B cell (primary cell): ENCODE measurements around the gene FSCB. TPM values are rescaled to one million over a fixed set of nuclear protein-coding genes. Genes with fewer than 3 reads are reported as not detected.

Experiments used
- ATAC-seq: fragments of 200-7000 bp; cut with Tn5 transposase; one replicate; pipeline ENCODE4 v1.10.0; 2021; ENCODE audit warnings: low read depth, mild to moderate bottlenecking, moderate number of reproducible peaks, moderate library complexity
- CTCF ChIA-PET: fragments of 350-600 bp; sonication (Branson Sonifier 250); formaldehyde crosslinking; loops from one replicate; lab custom pipeline; 2021; ENCODE audit warnings: antibody characterized with exemption, inconsistent platforms; lab: Charles Lee
- POLR2A ChIA-PET: fragments of 350-600 bp; sonication (Branson Sonifier 250); formaldehyde crosslinking; loops from one replicate; lab custom pipeline; 2021; ENCODE audit warnings: antibody characterized with exemption; lab: Charles Lee
- DNase-seq: peaks from one replicate; pipeline ENCODE4 v3.0.0; 2013
- H2AFZ ChIP-seq: 2 replicates; pipeline ENCODE4 v1.6.1; 2012; ENCODE audit warnings: mild to moderate bottlenecking, low read depth, low read length; ENCODE audit not compliant: insufficient read depth, poor library complexity, severe bottlenecking
- H3K27ac ChIP-seq, 2 donors: 1 replicate in 1 of 2; 2 replicates in 1 of 2; pipeline ENCODE4 v1.5.1; 2012 to 2013; ENCODE audit warnings: low read length in 2 of 2, mild to moderate bottlenecking in 2 of 2, moderate library complexity in 1 of 2
- H3K27me3 ChIP-seq, 4 experiments: fragments of 200-600 bp in 1 of 4; sonication (generic) in 1 of 4; replicated peaks in 1 of 4; 1 replicate in 2 of 4; 2 replicates in 2 of 4; pipeline versions ENCODE4 v1.6.1 to v1.7.0; 2013 to 2016; ENCODE audit warnings: low read length in 3 of 4, mild to moderate bottlenecking in 2 of 4, mixed read lengths in 1 of 4, moderate library complexity in 1 of 4; ENCODE audit not compliant: insufficient read depth in 4 of 4, control insufficient read depth in 3 of 4; ENCODE audit errors: control extremely low read depth in 1 of 4
- H3K36me3 ChIP-seq, 2 experiments: replicated peaks in 1 of 2; 1 replicate in 1 of 2; 2 replicates in 1 of 2; pipeline versions ENCODE4 v1.6.1 to v1.7.1; 2013; ENCODE audit warnings: low read length in 1 of 2; ENCODE audit not compliant: insufficient read depth in 2 of 2, control insufficient read depth in 1 of 2; ENCODE audit errors: control extremely low read depth in 1 of 2, extremely low read depth in 1 of 2
- H3K4me1 ChIP-seq, 2 donors: fragments of 200-600 bp in 1 of 2; sonication (generic) in 1 of 2; 1 replicate in 1 of 2; 2 replicates in 1 of 2; pipeline versions ENCODE4 v1.5.1 to v1.6.1; 2013 to 2017; ENCODE audit warnings: low read length in 2 of 2; ENCODE audit not compliant: control insufficient read depth in 2 of 2, insufficient read depth in 2 of 2
- H3K4me2 ChIP-seq: replicated peaks from 2 replicates; pipeline ENCODE3; 2012; ENCODE audit warnings: mild to moderate bottlenecking, low read depth, low read length; ENCODE audit not compliant: poor library complexity, severe bottlenecking
- H3K4me3 ChIP-seq, 5 experiments: fragments of 200-600 bp in 1 of 5; sonication (generic) in 1 of 5; 1 replicate in 3 of 5; 2 replicates in 2 of 5; pipeline versions ENCODE4 v1.5.1 to v1.7.0; 2011 to 2016; ENCODE audit warnings: low read length in 4 of 5, mild to moderate bottlenecking in 4 of 5, low read depth in 2 of 5, control low read depth in 1 of 5, moderate library complexity in 1 of 5; ENCODE audit not compliant: insufficient read depth in 1 of 5; ENCODE audit errors: control extremely low read depth in 1 of 5, extremely low read depth in 1 of 5
- H3K79me2 ChIP-seq: fragments of 200-600 bp; sonication (generic); one replicate; pipeline ENCODE4 v1.6.0; 2016; ENCODE audit warnings: low read length; ENCODE audit not compliant: control insufficient read depth, insufficient read depth
- H3K9ac ChIP-seq: fragments of 200-600 bp; sonication (generic); 2 replicates; pipeline ENCODE4 v1.6.1; 2017; ENCODE audit warnings: mild to moderate bottlenecking, low read length, moderate library complexity
- H3K9me3 ChIP-seq, 3 donors: one replicate each; pipeline versions ENCODE4 v1.6.1 to v1.7.1; 2013; ENCODE audit warnings: low read length in 2 of 3; ENCODE audit not compliant: control insufficient read depth in 2 of 3, insufficient read depth in 1 of 3; ENCODE audit errors: control extremely low read depth in 1 of 3
- H4K20me1 ChIP-seq: 2 replicates; pipeline ENCODE4 v1.6.0; 2012; ENCODE audit warnings: mild to moderate bottlenecking, low read length; ENCODE audit not compliant: insufficient read depth, control insufficient read depth, poor library complexity, severe bottlenecking
- H3K27ac Mint-ChIP-seq: one replicate; pipeline ENCODE4 v1.8.0; 2021; ENCODE audit warnings: mixed read lengths
- H3K27me3 Mint-ChIP-seq: one replicate; pipeline ENCODE4 v1.8.0; 2021; ENCODE audit warnings: mixed read lengths
- H3K4me1 Mint-ChIP-seq: one replicate; pipeline ENCODE4 v1.8.0; 2021; ENCODE audit warnings: mixed read lengths
- H3K4me3 Mint-ChIP-seq: one replicate; pipeline ENCODE4 v1.8.0; 2021; ENCODE audit warnings: mixed read lengths
- H3K9me3 Mint-ChIP-seq: one replicate; pipeline ENCODE4 v1.8.0; 2022; ENCODE audit warnings: mixed read lengths; ENCODE audit not compliant: insufficient read depth
- EZH2 ChIP-seq: IDR thresholded peaks from 2 replicates; pipeline ENCODE4 v1.6.1; 2012; ENCODE audit warnings: borderline replicate concordance, low read depth, mild to moderate bottlenecking, moderate library complexity, low read length; ENCODE audit not compliant: insufficient read depth, poor library complexity, severe bottlenecking
- WGBS: methylation state at CpG from one replicate; pipeline ENCODE4 v1.1.5; 2013; ENCODE audit warnings: missing lambda C conversion rate; ENCODE audit not compliant: insufficient coverage; 5-methylcytosine and 5-hydroxymethylcytosine counted together
- intact Hi-C: fragments of 100-400 bp; cut with micrococcal nuclease; formaldehyde crosslinking; loops from one replicate; pipeline ENCODE4 v1.10.0; 2022
- polyA plus RNA-seq: library from polyadenylated mRNA; depleted of rRNA; stranded (reverse); fragments of >200 nt; gene quantifications from 2 replicates; pipeline ENCODE4 v1.2.3, GENCODE V29; 2012
- total RNA-seq, 2 donors: library from RNA; stranded (reverse); fragments of 120-200 nt in 1 of 2; gene quantifications; 1 replicate in 1 of 2; 2 replicates in 1 of 2; pipeline versions ENCODE4 v1.2.3 to v1.2.4, GENCODE V29; 2013 to 2022
- TF ChIP-seq, protein P1 (sequence below): fragments of 200-600 bp; IDR thresholded peaks from one replicate; pipeline ENCODE4 v1.8.0; 2022; ENCODE audit warnings: antibody characterized with exemption, mild to moderate bottlenecking

The FSCB gene
- total and polyA plus RNA-seq, 2 donors (not counting 1 experiment from before 2014, with no cell fraction given), result not detected

DNA sequence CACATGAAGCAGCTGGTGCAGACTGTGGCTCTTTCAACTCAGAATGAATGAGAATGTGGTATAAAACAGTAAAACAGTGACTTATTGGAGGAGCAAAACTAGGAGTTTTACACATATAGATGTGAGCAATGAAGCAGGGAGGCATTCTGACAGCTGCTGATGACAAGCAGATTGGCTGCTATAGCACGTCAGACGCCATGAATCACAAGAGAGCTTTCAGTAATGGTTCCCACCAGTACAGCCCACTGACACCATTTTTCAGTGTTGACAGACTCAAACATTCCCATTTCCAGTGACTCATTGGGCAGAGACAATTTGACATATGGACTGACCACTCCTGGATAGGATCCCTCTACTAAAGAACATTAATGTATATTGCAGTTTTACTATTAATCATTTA is 24.6 kb upstream of the FSCB start:
- no peaks in the 10 kb centered on the region for H3K79me2 ChIP-seq
- intact Hi-C loops, result no loop called here
- no peak overlapping the region for H2AFZ ChIP-seq
- H3K27me3 ChIP-seq, result no peaks in the 10 kb centered on the region
- Mint-ChIP-seq H3K27ac (no peak overlapping the region), H3K9me3 (no peaks in the 10 kb centered on the region), H3K4me1 (no peaks in the 10 kb centered on the region), H3K4me3 (no peak overlapping the region), H3K27me3 (no peaks in the 10 kb centered on the region)
- ATAC-seq (no peak), DNase-seq (no peak)
- H3K4me1 ChIP-seq, result no peaks in the 10 kb centered on the region
- H3K9me3 ChIP-seq, result no peaks in the 10 kb centered on the region
- CTCF ChIA-PET, result no interaction called here
- no peak overlapping the region for H3K4me3 ChIP-seq
- no peak overlapping the region for H3K9ac ChIP-seq
- TF ChIP-seq EZH2, result no peak
- TF ChIP-seq, protein P1, sequence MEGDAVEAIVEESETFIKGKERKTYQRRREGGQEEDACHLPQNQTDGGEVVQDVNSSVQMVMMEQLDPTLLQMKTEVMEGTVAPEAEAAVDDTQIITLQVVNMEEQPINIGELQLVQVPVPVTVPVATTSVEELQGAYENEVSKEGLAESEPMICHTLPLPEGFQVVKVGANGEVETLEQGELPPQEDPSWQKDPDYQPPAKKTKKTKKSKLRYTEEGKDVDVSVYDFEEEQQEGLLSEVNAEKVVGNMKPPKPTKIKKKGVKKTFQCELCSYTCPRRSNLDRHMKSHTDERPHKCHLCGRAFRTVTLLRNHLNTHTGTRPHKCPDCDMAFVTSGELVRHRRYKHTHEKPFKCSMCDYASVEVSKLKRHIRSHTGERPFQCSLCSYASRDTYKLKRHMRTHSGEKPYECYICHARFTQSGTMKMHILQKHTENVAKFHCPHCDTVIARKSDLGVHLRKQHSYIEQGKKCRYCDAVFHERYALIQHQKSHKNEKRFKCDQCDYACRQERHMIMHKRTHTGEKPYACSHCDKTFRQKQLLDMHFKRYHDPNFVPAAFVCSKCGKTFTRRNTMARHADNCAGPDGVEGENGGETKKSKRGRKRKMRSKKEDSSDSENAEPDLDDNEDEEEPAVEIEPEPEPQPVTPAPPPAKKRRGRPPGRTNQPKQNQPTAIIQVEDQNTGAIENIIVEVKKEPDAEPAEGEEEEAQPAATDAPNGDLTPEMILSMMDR, result no peak
- POLR2A ChIA-PET, result no interaction called here
- H3K36me3 ChIP-seq, result no peaks in the 10 kb centered on the region
- 94% methylated on average over 2 of the region's 2 CpGs for WGBS
- H3K27ac ChIP-seq, result no peak overlapping the region
- no peaks in the 10 kb centered on the region for H4K20me1 ChIP-seq
- no peak overlapping the region for H3K4me2 ChIP-seq

DNA sequence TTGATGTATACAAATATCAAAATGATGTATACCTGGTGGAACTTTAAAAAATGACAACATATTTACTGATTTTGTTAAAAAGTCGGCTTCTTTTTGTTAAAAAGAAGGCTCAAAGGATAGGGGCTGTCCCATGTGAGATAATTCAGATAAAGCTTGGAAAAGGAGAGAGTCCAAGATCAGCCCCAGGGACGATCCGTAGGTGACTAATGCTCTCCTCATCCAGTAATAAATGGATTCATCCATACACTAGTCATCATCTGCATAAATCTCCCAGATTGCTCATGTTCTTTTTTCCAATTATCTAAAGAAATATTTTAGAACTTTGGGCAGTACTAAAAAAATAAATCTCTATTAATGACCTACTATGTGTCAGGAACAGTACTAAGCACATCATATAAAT is 23.4 kb upstream of the FSCB start:
- POLR2A ChIA-PET, result no interaction called here
- CTCF ChIA-PET, result no interaction called here
- intact Hi-C loops, result no loop called here
- Histone ChIP-seq H3K36me3 (no peaks in the 10 kb centered on the region), H3K27me3 (no peaks in the 10 kb centered on the region), H3K27ac (no peak overlapping the region), H3K79me2 (no peaks in the 10 kb centered on the region), H2AFZ (no peak overlapping the region), H3K9me3 (no peaks in the 10 kb centered on the region), H3K4me1 (no peaks in the 10 kb centered on the region), H4K20me1 (no peaks in the 10 kb centered on the region), H3K4me3 (no peak overlapping the region), H3K9ac (no peak overlapping the region), H3K4me2 (no peak overlapping the region)
- Mint-ChIP-seq H3K27ac (no peak overlapping the region), H3K9me3 (no peaks in the 10 kb centered on the region), H3K4me3 (no peak overlapping the region), H3K27me3 (no peaks in the 10 kb centered on the region), H3K4me1 (no peaks in the 10 kb centered on the region)
- no peak for ATAC-seq
- WGBS, result 60% methylated on average over 1 of the region's 3 CpGs
- no peak for DNase-seq
- TF ChIP-seq, protein P1, result no peak
- no peak for TF ChIP-seq EZH2
